ENCODE data around the gene NUDT22.

Gene NUDT22

GRCh38 chr11:64186492-64187165, 39.4 kb upstream of the NUDT22 start (continued):
- TF ChIP-seq TSHZ2 (CRISPR knock-in tag; IDR thresholded peaks at IDR 0.05) (no peak), ESRRG (CRISPR knock-in tag; IDR thresholded peaks at IDR 0.05) (no peak), BACH2 (CRISPR knock-in tag; IDR thresholded peaks at IDR 0.05; ENCODE audit: borderline replicate concordance) (no peak), ARNTL (CRISPR knock-in tag; IDR thresholded peaks at IDR 0.05; ENCODE audit: borderline replicate concordance, low read depth) (no peak), CSDC2 (CRISPR knock-in tag; IDR thresholded peaks at IDR 0.05) (no peak)
- TF ChIP-seq, protein P1, sequence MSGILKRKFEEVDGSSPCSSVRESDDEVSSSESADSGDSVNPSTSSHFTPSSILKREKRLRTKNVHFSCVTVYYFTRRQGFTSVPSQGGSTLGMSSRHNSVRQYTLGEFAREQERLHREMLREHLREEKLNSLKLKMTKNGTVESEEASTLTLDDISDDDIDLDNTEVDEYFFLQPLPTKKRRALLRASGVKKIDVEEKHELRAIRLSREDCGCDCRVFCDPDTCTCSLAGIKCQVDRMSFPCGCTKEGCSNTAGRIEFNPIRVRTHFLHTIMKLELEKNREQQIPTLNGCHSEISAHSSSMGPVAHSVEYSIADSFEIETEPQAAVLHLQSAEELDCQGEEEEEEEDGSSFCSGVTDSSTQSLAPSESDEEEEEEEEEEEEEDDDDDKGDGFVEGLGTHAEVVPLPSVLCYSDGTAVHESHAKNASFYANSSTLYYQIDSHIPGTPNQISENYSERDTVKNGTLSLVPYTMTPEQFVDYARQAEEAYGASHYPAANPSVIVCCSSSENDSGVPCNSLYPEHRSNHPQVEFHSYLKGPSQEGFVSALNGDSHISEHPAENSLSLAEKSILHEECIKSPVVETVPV (CRISPR knock-in tag; IDR thresholded peaks at IDR 0.05) = no peak

- no peak for TF ChIP-seq TOX (CRISPR knock-in tag; IDR thresholded peaks at IDR 0.05; ENCODE audit: borderline replicate concordance)
- no peak for ATAC-seq
Measured at GRCh38 chr11:64192434-64192833, 33.6 kb upstream of the NUDT22 start.

- TF ChIP-seq OSR1 (CRISPR knock-in tag; IDR thresholded peaks at IDR 0.05) = no peak
- no peak for TF ChIP-seq ESRRG (CRISPR knock-in tag; IDR thresholded peaks at IDR 0.05)
- no peak for TF ChIP-seq ZFP30 (CRISPR knock-in tag; IDR thresholded peaks at IDR 0.05)
- TF ChIP-seq TOX (CRISPR knock-in tag; IDR thresholded peaks at IDR 0.05; ENCODE audit: borderline replicate concordance) = no peak
- no peak for TF ChIP-seq BACH2 (CRISPR knock-in tag; IDR thresholded peaks at IDR 0.05; ENCODE audit: borderline replicate concordance)
- TF ChIP-seq TSHZ2 (CRISPR knock-in tag; IDR thresholded peaks at IDR 0.05) = no peak
- no peak for TF ChIP-seq ZFP3 (CRISPR knock-in tag; IDR thresholded peaks at IDR 0.05)
- no peak for TF ChIP-seq SNAI2 (CRISPR knock-in tag; IDR thresholded peaks at IDR 0.05)
- no peak for TF ChIP-seq TCF4 (CRISPR knock-in tag; IDR thresholded peaks at IDR 0.05; ENCODE audit: borderline replicate concordance)
- no peak for TF ChIP-seq ZC3H10 (CRISPR knock-in tag; IDR thresholded peaks at IDR 0.05)
- no peak for TF ChIP-seq ISL1 (CRISPR knock-in tag; IDR thresholded peaks at IDR 0.05)
- no peak for TF ChIP-seq ZNF70 (CRISPR knock-in tag; IDR thresholded peaks at IDR 0.05)
- TF ChIP-seq, protein P2, sequence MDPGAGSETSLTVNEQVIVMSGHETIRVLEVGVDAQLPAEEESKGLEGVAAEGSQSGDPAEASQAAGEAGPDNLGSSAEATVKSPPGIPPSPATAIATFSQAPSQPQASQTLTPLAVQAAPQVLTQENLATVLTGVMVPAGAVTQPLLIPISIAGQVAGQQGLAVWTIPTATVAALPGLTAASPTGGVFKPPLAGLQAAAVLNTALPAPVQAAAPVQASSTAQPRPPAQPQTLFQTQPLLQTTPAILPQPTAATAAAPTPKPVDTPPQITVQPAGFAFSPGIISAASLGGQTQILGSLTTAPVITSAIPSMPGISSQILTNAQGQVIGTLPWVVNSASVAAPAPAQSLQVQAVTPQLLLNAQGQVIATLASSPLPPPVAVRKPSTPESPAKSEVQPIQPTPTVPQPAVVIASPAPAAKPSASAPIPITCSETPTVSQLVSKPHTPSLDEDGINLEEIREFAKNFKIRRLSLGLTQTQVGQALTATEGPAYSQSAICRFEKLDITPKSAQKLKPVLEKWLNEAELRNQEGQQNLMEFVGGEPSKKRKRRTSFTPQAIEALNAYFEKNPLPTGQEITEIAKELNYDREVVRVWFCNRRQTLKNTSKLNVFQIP (CRISPR knock-in tag; IDR thresholded peaks at IDR 0.05; ENCODE audit: borderline replicate concordance, low read depth) = no peak
- no peak for TF ChIP-seq GLIS3 (CRISPR knock-in tag; IDR thresholded peaks at IDR 0.05)
- no peak for TF ChIP-seq ZNF565 (CRISPR knock-in tag; conservative IDR thresholded peaks at IDR 0.05; ENCODE audit: low read depth)
- ATAC-seq = no peak
Measured at GRCh38 chr11:64196626-64197025, 29.4 kb upstream of the NUDT22 start.

DNA sequence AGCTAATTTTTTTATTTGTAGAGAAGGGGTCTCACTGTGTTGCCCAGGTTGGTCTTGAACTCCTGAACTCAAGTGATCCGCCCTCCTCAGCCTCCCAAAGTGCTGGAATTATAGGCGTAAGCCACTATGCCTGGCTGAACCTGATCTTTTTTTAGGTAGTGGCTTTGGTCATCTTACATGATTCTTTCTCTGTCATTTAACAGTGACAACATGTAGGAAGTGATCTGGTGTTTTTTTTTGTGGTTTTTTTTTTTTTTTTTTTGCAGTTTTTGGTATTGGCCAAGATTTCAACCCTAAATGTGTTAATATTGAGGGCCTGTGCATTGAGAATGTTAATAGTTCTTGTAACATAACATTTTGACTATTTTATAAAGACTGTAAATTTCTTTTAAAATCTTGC, 27.6 kb upstream of the NUDT22 start:
- no peak for ATAC-seq
- TF ChIP-seq GLIS3 (CRISPR knock-in tag; IDR thresholded peaks at IDR 0.05) = no peak
- no peak for TF ChIP-seq ARNTL (CRISPR knock-in tag; IDR thresholded peaks at IDR 0.05; ENCODE audit: borderline replicate concordance, low read depth)
- TF ChIP-seq, protein P3, sequence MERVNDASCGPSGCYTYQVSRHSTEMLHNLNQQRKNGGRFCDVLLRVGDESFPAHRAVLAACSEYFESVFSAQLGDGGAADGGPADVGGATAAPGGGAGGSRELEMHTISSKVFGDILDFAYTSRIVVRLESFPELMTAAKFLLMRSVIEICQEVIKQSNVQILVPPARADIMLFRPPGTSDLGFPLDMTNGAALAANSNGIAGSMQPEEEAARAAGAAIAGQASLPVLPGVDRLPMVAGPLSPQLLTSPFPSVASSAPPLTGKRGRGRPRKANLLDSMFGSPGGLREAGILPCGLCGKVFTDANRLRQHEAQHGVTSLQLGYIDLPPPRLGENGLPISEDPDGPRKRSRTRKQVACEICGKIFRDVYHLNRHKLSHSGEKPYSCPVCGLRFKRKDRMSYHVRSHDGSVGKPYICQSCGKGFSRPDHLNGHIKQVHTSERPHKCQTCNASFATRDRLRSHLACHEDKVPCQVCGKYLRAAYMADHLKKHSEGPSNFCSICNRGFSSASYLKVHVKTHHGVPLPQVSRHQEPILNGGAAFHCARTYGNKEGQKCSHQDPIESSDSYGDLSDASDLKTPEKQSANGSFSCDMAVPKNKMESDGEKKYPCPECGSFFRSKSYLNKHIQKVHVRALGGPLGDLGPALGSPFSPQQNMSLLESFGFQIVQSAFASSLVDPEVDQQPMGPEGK (CRISPR knock-in tag; IDR thresholded peaks at IDR 0.05; ENCODE audit: borderline replicate concordance) = no peak
- TF ChIP-seq PPARA (CRISPR knock-in tag; IDR thresholded peaks at IDR 0.05; ENCODE audit: borderline replicate concordance) = no peak
- no peak for TF ChIP-seq CSDC2 (CRISPR knock-in tag; IDR thresholded peaks at IDR 0.05)
- no peak for TF ChIP-seq TSHZ2 (CRISPR knock-in tag; IDR thresholded peaks at IDR 0.05)
- no peak for TF ChIP-seq BACH2 (CRISPR knock-in tag; IDR thresholded peaks at IDR 0.05; ENCODE audit: borderline replicate concordance)
- TF ChIP-seq ZFP30 (CRISPR knock-in tag; IDR thresholded peaks at IDR 0.05) = no peak
- TF ChIP-seq ZNF8 (CRISPR knock-in tag; IDR thresholded peaks at IDR 0.05) = no peak
- TF ChIP-seq TCF4 (CRISPR knock-in tag; IDR thresholded peaks at IDR 0.05; ENCODE audit: borderline replicate concordance) = no peak
- no peak for TF ChIP-seq TOX (CRISPR knock-in tag; IDR thresholded peaks at IDR 0.05; ENCODE audit: borderline replicate concordance)
- no peak for TF ChIP-seq SNAI2 (CRISPR knock-in tag; IDR thresholded peaks at IDR 0.05)

All from SK-N-SH treated with all-trans-retinoic acid at 6 μM for 48 hours (cell line).